H9 (cell line): ENCODE results near the gene LRP1. TPM values are rescaled to one million over a fixed set of nuclear protein-coding genes. Genes with fewer than 3 reads are reported as not detected.

Experiments used
- DNase-seq: peaks from one replicate; pipeline ENCODE4 v3.0.0-alpha.2; 2017
- H2AFZ ChIP-seq: one replicate; pipeline ENCODE4 v1.6.1; 2013; ENCODE audit warnings: mild to moderate bottlenecking, low read length, control low read depth, moderate library complexity
- H2AK5ac ChIP-seq: 2 replicates; pipeline ENCODE4 v1.6.1; 2013; ENCODE audit warnings: low read length, control low read depth, mixed read lengths; ENCODE audit not compliant: insufficient read length
- H2BK120ac ChIP-seq: one replicate; pipeline ENCODE4 v1.6.1; 2013; ENCODE audit warnings: low read depth, mild to moderate bottlenecking, low read length, control low read depth, inconsistent platforms; ENCODE audit not compliant: poor library complexity, severe bottlenecking
- H2BK12ac ChIP-seq: 2 replicates; pipeline ENCODE4 v1.6.1; 2013; ENCODE audit warnings: low read length, control low read depth, mixed read lengths, low read depth; ENCODE audit not compliant: insufficient read length
- H2BK15ac ChIP-seq: 2 replicates; pipeline ENCODE4 v1.6.1; 2013; ENCODE audit warnings: low read depth, low read length, control low read depth
- H2BK20ac ChIP-seq: one replicate; pipeline ENCODE4 v1.6.1; 2013; ENCODE audit warnings: low read depth, mild to moderate bottlenecking, low read length, control low read depth, inconsistent platforms; ENCODE audit not compliant: poor library complexity, severe bottlenecking
- H2BK5ac ChIP-seq: 2 replicates; pipeline ENCODE4 v1.6.1; 2013; ENCODE audit warnings: low read length, control low read depth, mixed read lengths; ENCODE audit not compliant: insufficient read length
- H3K14ac ChIP-seq: 2 replicates; pipeline ENCODE4 v1.6.1; 2013; ENCODE audit warnings: low read length, control low read depth; ENCODE audit not compliant: insufficient read depth
- H3K18ac ChIP-seq: 2 replicates; pipeline ENCODE4 v1.6.1; 2013; ENCODE audit warnings: low read depth, mild to moderate bottlenecking, mixed read lengths, low read length, control low read depth; ENCODE audit not compliant: insufficient read length
- H3K23ac ChIP-seq: 2 replicates; pipeline ENCODE4 v1.6.1; 2013; ENCODE audit warnings: low read length, control low read depth, mixed read lengths, low read depth; ENCODE audit not compliant: insufficient read length
- H3K23me2 ChIP-seq: 2 replicates; pipeline ENCODE4 v1.6.1; 2013; ENCODE audit warnings: low read depth, mild to moderate bottlenecking, mixed read lengths, low read length, control low read depth; ENCODE audit not compliant: insufficient read length, poor library complexity, severe bottlenecking
- H3K27ac ChIP-seq: 2 replicates; pipeline ENCODE4 v1.5.1; 2013; ENCODE audit warnings: low read length, control low read depth, mixed read lengths, low read depth; ENCODE audit not compliant: insufficient read length
- H3K27me3 ChIP-seq: 2 replicates; pipeline ENCODE4 v1.6.1; 2013; ENCODE audit warnings: low read length, control low read depth, inconsistent platforms; ENCODE audit not compliant: insufficient read depth
- H3K4ac ChIP-seq: 2 replicates; pipeline ENCODE4 v1.6.1; 2013; ENCODE audit warnings: low read depth, mild to moderate bottlenecking, control low read depth, inconsistent platforms, low read length, moderate library complexity
- H3K4me1 ChIP-seq: 2 replicates; pipeline ENCODE4 v1.6.1; 2013; ENCODE audit warnings: low read length, control low read depth, inconsistent platforms; ENCODE audit not compliant: insufficient read depth
- H3K4me2 ChIP-seq: 2 replicates; pipeline ENCODE4 v1.6.1; 2013; ENCODE audit warnings: low read length, control low read depth, mixed read lengths; ENCODE audit not compliant: insufficient read length, insufficient read depth
- H3K56ac ChIP-seq: 2 replicates; pipeline ENCODE4 v1.6.1; 2013; ENCODE audit warnings: low read depth, mild to moderate bottlenecking, mixed read lengths, low read length, control low read depth; ENCODE audit not compliant: insufficient read length
- H3K79me1 ChIP-seq: 2 replicates; pipeline ENCODE4 v1.6.1; 2013; ENCODE audit warnings: low read depth, mild to moderate bottlenecking, moderate library complexity, low read length, control low read depth, inconsistent platforms; ENCODE audit not compliant: insufficient read depth, poor library complexity, severe bottlenecking
- H3K79me2 ChIP-seq: 2 replicates; pipeline ENCODE4 v1.6.1; 2013; ENCODE audit warnings: low read length, control low read depth, inconsistent platforms; ENCODE audit not compliant: insufficient read depth
- H3K9ac ChIP-seq: 2 replicates; pipeline ENCODE4 v1.6.1; 2013; ENCODE audit warnings: low read length, control low read depth, mixed read lengths; ENCODE audit not compliant: insufficient read length; ENCODE audit errors: extremely low read depth
- H3K9me3 ChIP-seq: one replicate; pipeline ENCODE4 v1.6.1; 2013; ENCODE audit warnings: low read depth, low read length, inconsistent platforms; ENCODE audit not compliant: control insufficient read depth
- H3T11ph ChIP-seq: one replicate; pipeline ENCODE4 v1.6.1; 2013; ENCODE audit warnings: mild to moderate bottlenecking, low read length, control low read depth, inconsistent platforms
- H4K20me1 ChIP-seq: one replicate; pipeline ENCODE4 v1.6.1; 2013; ENCODE audit not compliant: control insufficient read depth, insufficient read length, insufficient read depth
- H4K5ac ChIP-seq: 2 replicates; pipeline ENCODE4 v1.6.1; 2013; ENCODE audit warnings: low read depth, mild to moderate bottlenecking, mixed read lengths, low read length, control low read depth; ENCODE audit not compliant: insufficient read length
- H4K8ac ChIP-seq: replicated peaks from 2 replicates; pipeline ENCODE4 v1.6.1; 2013; ENCODE audit warnings: low read length, control low read depth, mixed read lengths, low read depth; ENCODE audit not compliant: insufficient read length
- H4K91ac ChIP-seq: 2 replicates; pipeline ENCODE4 v1.6.1; 2013; ENCODE audit warnings: low read depth, mild to moderate bottlenecking, moderate library complexity, mixed read lengths, low read length, control low read depth; ENCODE audit not compliant: insufficient read length
- H3K27ac Mint-ChIP-seq, 3 experiments: 2 replicates in 2 of 3; 3 replicates in 1 of 3; pipeline ENCODE4 v1.8.0; 2020 to 2021; ENCODE audit warnings: mixed read lengths in 3 of 3, mild to moderate bottlenecking in 1 of 3, moderate library complexity in 1 of 3
- H3K27me3 Mint-ChIP-seq: 2 replicates; pipeline ENCODE4 v1.8.0; 2021; ENCODE audit warnings: low read depth, mild to moderate bottlenecking, moderate library complexity, mixed read lengths
- H3K36me3 Mint-ChIP-seq, 3 experiments: 2 replicates in 2 of 3; 3 replicates in 1 of 3; pipeline ENCODE4 v1.8.0; 2020 to 2021; ENCODE audit warnings: low read depth in 3 of 3, mixed read lengths in 3 of 3; ENCODE audit not compliant: insufficient read depth in 1 of 3
- H3K4me1 Mint-ChIP-seq, 2 experiments: 2 replicates each; pipeline ENCODE4 v1.8.0; 2020; ENCODE audit warnings: mixed read lengths in 2 of 2
- H3K4me3 Mint-ChIP-seq, 2 experiments: 2 replicates in 1 of 2; 3 replicates in 1 of 2; pipeline ENCODE4 v1.8.0; 2020 to 2021; ENCODE audit warnings: mild to moderate bottlenecking in 2 of 2, mixed read lengths in 2 of 2, moderate library complexity in 1 of 2
- H3K9me3 Mint-ChIP-seq, 2 experiments: 2 replicates in 1 of 2; 3 replicates in 1 of 2; pipeline ENCODE4 v1.8.0; 2020; ENCODE audit warnings: mild to moderate bottlenecking in 2 of 2, mixed read lengths in 2 of 2, moderate library complexity in 1 of 2
- WGBS: extraction: QIAGEN DNeasy Blood & Tissue Kit; methylation state at CpG from one replicate; pipeline ENCODE4 v1.1.7; 2013; ENCODE audit warnings: missing lambda C conversion rate, low lambda C conversion rate, mixed read lengths; ENCODE audit not compliant: insufficient read length; ENCODE audit errors: extremely low coverage; 5-methylcytosine and 5-hydroxymethylcytosine counted together
- total RNA-seq: library from RNA; stranded (reverse); gene quantifications from 2 replicates; pipeline ENCODE4 v1.2.1, GENCODE V29; 2021
- TF ChIP-seq, protein P1 (sequence below): fragments of 200-600 bp; sonication (generic); conservative IDR thresholded peaks from 3 replicates; pipeline ENCODE4 v1.8.0; 2021; ENCODE audit warnings: antibody characterized with exemption, mild to moderate bottlenecking

Gene LRP1
- total RNA-seq, 1 experiment from 2014 or later: 115 TPM

GRCh38 chr12:57173683-57174082 lies 45.4 kb downstream of the LRP1 start:
- H4K8ac ChIP-seq: no peak overlapping the region
- no peak overlapping the region for H2BK12ac ChIP-seq
- no peak overlapping the region for H3K4me2 ChIP-seq
- H3K56ac ChIP-seq: no peak overlapping the region
- Mint-ChIP-seq H3K27me3 (no peaks in the 10 kb centered on the region), H3K36me3 (peaks cover 46 to 86% (median 81%) of the 10 kb centered on the region in 3 experiments; a peak in 6 of 7 replicates), H3K4me3 (no peak overlapping the region), H3K9me3 (no peaks in the 10 kb centered on the region), H3K27ac (peak overlapping the region in 1 of 3 experiments; percentile 70; a peak in 1 of 7 replicates), H3K4me1 (peaks cover 0 to 9% of the 10 kb centered on the region in 2 experiments; a peak in 2 of 4 replicates)
- no peak overlapping the region for H3K27ac ChIP-seq
- no peak overlapping the region for H3K4ac ChIP-seq
- H4K5ac ChIP-seq: no peak overlapping the region
- H2BK120ac ChIP-seq: no peak overlapping the region
- no peak for DNase-seq
- no peak overlapping the region; the same call in 1 of the 2 replicates for H3K14ac ChIP-seq
- H4K20me1 ChIP-seq: peaks cover 3% of the 10 kb centered on the region
- H3T11ph ChIP-seq: no peak overlapping the region
- H3K9me3 ChIP-seq: no peaks in the 10 kb centered on the region
- no CpG with 5 or more reads among the region's 14 CpGs for WGBS
- no peaks in the 10 kb centered on the region for H3K27me3 ChIP-seq
- H3K79me2 ChIP-seq: no peaks in the 10 kb centered on the region
- H2BK20ac ChIP-seq: no peak overlapping the region
- H2BK5ac ChIP-seq: no peak overlapping the region
- no peak overlapping the region for H2BK15ac ChIP-seq
- no peaks in the 10 kb centered on the region for H3K79me1 ChIP-seq
- H3K18ac ChIP-seq: no peak overlapping the region
- no peak overlapping the region for H2AFZ ChIP-seq
- no peaks in the 10 kb centered on the region for H3K23me2 ChIP-seq
- no peak overlapping the region for H4K91ac ChIP-seq
- no peak overlapping the region for H2AK5ac ChIP-seq
- no peak overlapping the region for H3K9ac ChIP-seq
- TF ChIP-seq, protein P1, sequence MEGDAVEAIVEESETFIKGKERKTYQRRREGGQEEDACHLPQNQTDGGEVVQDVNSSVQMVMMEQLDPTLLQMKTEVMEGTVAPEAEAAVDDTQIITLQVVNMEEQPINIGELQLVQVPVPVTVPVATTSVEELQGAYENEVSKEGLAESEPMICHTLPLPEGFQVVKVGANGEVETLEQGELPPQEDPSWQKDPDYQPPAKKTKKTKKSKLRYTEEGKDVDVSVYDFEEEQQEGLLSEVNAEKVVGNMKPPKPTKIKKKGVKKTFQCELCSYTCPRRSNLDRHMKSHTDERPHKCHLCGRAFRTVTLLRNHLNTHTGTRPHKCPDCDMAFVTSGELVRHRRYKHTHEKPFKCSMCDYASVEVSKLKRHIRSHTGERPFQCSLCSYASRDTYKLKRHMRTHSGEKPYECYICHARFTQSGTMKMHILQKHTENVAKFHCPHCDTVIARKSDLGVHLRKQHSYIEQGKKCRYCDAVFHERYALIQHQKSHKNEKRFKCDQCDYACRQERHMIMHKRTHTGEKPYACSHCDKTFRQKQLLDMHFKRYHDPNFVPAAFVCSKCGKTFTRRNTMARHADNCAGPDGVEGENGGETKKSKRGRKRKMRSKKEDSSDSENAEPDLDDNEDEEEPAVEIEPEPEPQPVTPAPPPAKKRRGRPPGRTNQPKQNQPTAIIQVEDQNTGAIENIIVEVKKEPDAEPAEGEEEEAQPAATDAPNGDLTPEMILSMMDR: no peak
- no peaks in the 10 kb centered on the region for H3K4me1 ChIP-seq
- H3K23ac ChIP-seq: no peak overlapping the region
